Endothelial cell of umbilical vein (primary cell): ENCODE data around the gene CLDND2. TPM values are rescaled to one million over a fixed set of nuclear protein-coding genes. Genes with fewer than 3 reads are reported as not detected.

Experiments
- BruUV-seq: library from RNA; stranded (reverse); fragments of 400-500 nt; replicated peaks from 2 replicates; lab custom pipeline; 2021; lab: Mats Ljungman, UMichigan
- CTCF ChIA-PET: fragments of 300-600, 350-600 bp; sonication (Branson Sonifier 250); formaldehyde crosslinking; loops from one replicate; lab custom pipeline; 2021; ENCODE audit warnings: antibody characterized with exemption, inconsistent platforms; lab: Charles Lee
- POLR2A ChIA-PET: fragments of 300-600, 350-600 bp; sonication (Branson Sonifier 250); formaldehyde crosslinking; loops from one replicate; lab custom pipeline; 2021; ENCODE audit warnings: antibody characterized with exemption, inconsistent platforms; lab: Charles Lee
- DNase-seq: peaks from one replicate; pipeline ENCODE4 v3.0.0-alpha.2; 2011; ENCODE audit warnings: low read depth, low spot score
- FAIRE-seq: peaks from 2 replicates; lab custom pipeline; 2011; peaks lifted over from hg19 to GRCh38; lab: Jason Lieb, UNC
- H2AFZ ChIP-seq: 2 replicates; pipeline ENCODE4 v1.6.0; 2012; ENCODE audit warnings: low read depth, low read length, control low read depth, inconsistent platforms
- H3K27ac ChIP-seq: 2 replicates; pipeline ENCODE4 v1.5.1; 2011; ENCODE audit warnings: low read depth, mild to moderate bottlenecking, control low read depth, low read length, moderate library complexity; ENCODE audit not compliant: insufficient read depth
- H3K27me3 ChIP-seq, 2 experiments: 2 replicates each; pipeline versions ENCODE4 v1.6.0 to v1.6.1; 2011; ENCODE audit warnings: low read length in 2 of 2, mixed read lengths in 1 of 2; ENCODE audit not compliant: control insufficient read depth in 2 of 2, insufficient read depth in 2 of 2
- H3K36me3 ChIP-seq, 2 experiments: 2 replicates in 1 of 2; 3 replicates in 1 of 2; pipeline ENCODE4 v1.5.1; 2011; ENCODE audit warnings: low read length in 2 of 2, mild to moderate bottlenecking in 1 of 2, moderate library complexity in 1 of 2; ENCODE audit not compliant: control insufficient read depth in 2 of 2, insufficient read depth in 2 of 2; ENCODE audit errors: extremely low read depth in 1 of 2
- H3K4me1 ChIP-seq: 3 replicates; pipeline ENCODE4 v1.5.1; 2011; ENCODE audit warnings: mild to moderate bottlenecking, low read length; ENCODE audit not compliant: control insufficient read depth, insufficient read depth; ENCODE audit errors: extremely low read depth
- H3K4me2 ChIP-seq: 2 replicates; pipeline ENCODE4 v1.6.1; 2011; ENCODE audit warnings: low read length, control low read depth, mixed read lengths; ENCODE audit not compliant: insufficient read depth
- H3K4me3 ChIP-seq, 3 experiments: fragments of 200-600 bp in 1 of 3; sonication (generic), shearing (Covaris generic) in 1 of 3; replicated peaks in 1 of 3; 2 replicates each; pipeline ENCODE4 v1.5.1; 2011 to 2016; ENCODE audit warnings: control low read depth in 3 of 3, low read length in 3 of 3, mild to moderate bottlenecking in 2 of 3, inconsistent platforms in 1 of 3, low read depth in 1 of 3, moderate library complexity in 1 of 3; ENCODE audit not compliant: insufficient read depth in 1 of 3
- H3K79me2 ChIP-seq: 2 replicates; pipeline ENCODE4 v1.6.0; 2012; ENCODE audit warnings: low read length, inconsistent platforms; ENCODE audit not compliant: control insufficient read depth, insufficient read depth
- H3K9ac ChIP-seq: replicated peaks from 2 replicates; pipeline ENCODE3; 2011; ENCODE audit warnings: low read length, control low read depth; ENCODE audit not compliant: insufficient read depth; ENCODE audit errors: extremely low read depth
- H3K9me1 ChIP-seq: replicated peaks from 3 replicates; pipeline ENCODE4 v1.6.0; 2011; ENCODE audit warnings: mild to moderate bottlenecking, low read length; ENCODE audit not compliant: control insufficient read depth, insufficient read depth; ENCODE audit errors: extremely low read depth
- H3K9me3 ChIP-seq: replicated peaks from 2 replicates; pipeline ENCODE4 v1.5.1; 2012; ENCODE audit warnings: low read length, inconsistent platforms; ENCODE audit not compliant: control insufficient read depth, insufficient read depth
- H4K20me1 ChIP-seq: replicated peaks from 2 replicates; pipeline ENCODE3; 2011; ENCODE audit warnings: mild to moderate bottlenecking, low read length; ENCODE audit not compliant: control insufficient read depth, insufficient read depth; ENCODE audit errors: extremely low read depth
- CTCF ChIP-seq, 2 donors: IDR thresholded peaks; 1 replicate in 1 of 2; 2 replicates in 1 of 2; pipeline ENCODE4 v1.5.1; 2011; ENCODE audit warnings: low read length in 2 of 2, mild to moderate bottlenecking in 2 of 2, moderate library complexity in 2 of 2, control low read depth in 1 of 2, inconsistent platforms in 1 of 2, low read depth in 1 of 2; ENCODE audit not compliant: insufficient read depth in 1 of 2; ENCODE audit errors: extremely low read depth in 1 of 2
- EZH2 ChIP-seq: IDR thresholded peaks from 2 replicates; pipeline ENCODE4 v1.6.1; 2012; ENCODE audit warnings: borderline replicate concordance, low read depth, mild to moderate bottlenecking, moderate library complexity, low read length, inconsistent platforms; ENCODE audit not compliant: severe bottlenecking
- FOS ChIP-seq: IDR thresholded peaks from 2 replicates; pipeline ENCODE4 v1.6.1; 2011; ENCODE audit warnings: mild to moderate bottlenecking, low read length, moderate library complexity, borderline replicate concordance; ENCODE audit not compliant: insufficient read depth
- GATA2 ChIP-seq: IDR thresholded peaks from 2 replicates; pipeline ENCODE4 v1.7.0; 2011; ENCODE audit warnings: low read depth, mild to moderate bottlenecking, moderate library complexity, mixed read lengths, low read length; ENCODE audit not compliant: insufficient read length, insufficient read depth
- JUN ChIP-seq: IDR thresholded peaks from 2 replicates; pipeline ENCODE4 v1.6.1; 2011; ENCODE audit warnings: borderline replicate concordance, low read depth; ENCODE audit not compliant: insufficient read length, insufficient read depth
- MAX ChIP-seq: IDR thresholded peaks from 2 replicates; pipeline ENCODE4 v1.6.1; 2011; ENCODE audit not compliant: insufficient read depth, insufficient read length
- MYC ChIP-seq: IDR thresholded peaks from one replicate; pipeline ENCODE4 v1.6.1; 2011; ENCODE audit warnings: mild to moderate bottlenecking, low read depth, low read length
- POLR2A ChIP-seq: IDR thresholded peaks from 2 replicates; pipeline ENCODE4 v1.6.1; 2012; ENCODE audit warnings: low read depth, mild to moderate bottlenecking, control low read depth, low read length
- POLR2AphosphoS5 ChIP-seq: IDR thresholded peaks from 2 replicates; pipeline ENCODE4 v1.6.1; 2012; ENCODE audit warnings: low read depth, mild to moderate bottlenecking, control low read depth, low read length, moderate library complexity; ENCODE audit not compliant: insufficient read depth
- dilution Hi-C: fragments of 300-500 bp; cut with MboI; formaldehyde crosslinking; loops from one replicate; pipeline ENCODE4 v1.15.0; 2019; ENCODE audit warnings: low sequenced_read_pairs; ENCODE audit not compliant: extremely low pct_ligation_motif_present
- intact Hi-C: fragments of 100-400 bp; cut with micrococcal nuclease; formaldehyde crosslinking; loops from one replicate; pipeline ENCODE4 v1.10.0; 2022
- polyA plus RNA-seq, 4 experiments: library from polyadenylated mRNA; depleted of rRNA in 3 of 4; stranded (reverse) in 3 of 4; unstranded in 1 of 4; fragments of >200 nt; gene quantifications; 2 replicates each; pipeline versions ENCODE4 v1.2.1 to v1.2.3, GENCODE V29; 2011 to 2012; ENCODE audit warnings: missing spikeins in 1 of 4
- total RNA-seq: library from RNA; stranded (reverse); gene quantifications from 2 replicates; pipeline ENCODE4 v1.2.3, GENCODE V29; 2021

The CLDND2 gene
- total and polyA plus RNA-seq, 2 donors (not counting 3 experiments of a cell fraction or from before 2014, with no cell fraction given), result 0.97 TPM; not detected in 1

- H3K4me1 ChIP-seq, result no peaks in the 10 kb centered on the region
- no peak overlapping the region for H3K9ac ChIP-seq
- no peaks in the 10 kb centered on the region for H3K27me3 ChIP-seq
- no peaks in the 10 kb centered on the region for H3K9me3 ChIP-seq
- H3K9me1 ChIP-seq, result no peaks in the 10 kb centered on the region
- FAIRE-seq (no peak), DNase-seq (no peak)
- ChIA-PET CTCF (no interaction called here), POLR2A (no interaction called here)
- H3K4me3 ChIP-seq, result no peak overlapping the region
- no peak overlapping the region for H2AFZ ChIP-seq
- no TSS peak for BruUV-seq
- H3K4me2 ChIP-seq, result no peak overlapping the region
- H3K79me2 ChIP-seq, result no peaks in the 10 kb centered on the region
- intact Hi-C loops (no loop called here), dilution Hi-C loops (no loop called here)
- no peaks in the 10 kb centered on the region for H4K20me1 ChIP-seq
- TF ChIP-seq EZH2 (no peak), MAX (no peak), FOS (no peak), POLR2AphosphoS5 (no peak), CTCF (IDR thresholded peaks at IDR 0.05; ENCODE audit: extremely low read depth in 1 of 2, insufficient read depth in 1 of 2, low read depth in 1 of 2, low read length in 2 of 2) (no peak), POLR2A (no peak), JUN (no peak), GATA2 (no peak), MYC (no peak)
- no peaks in the 10 kb centered on the region for H3K36me3 ChIP-seq
- H3K27ac ChIP-seq, result no peak overlapping the region
Observed at GRCh38 chr19:51317968-51318367, 50.8 kb downstream of the CLDND2 start.
